Activated CD8-positive, alpha-beta memory T cell treated with anti-CD3 and anti-CD28 coated beads, Interleukin-2, amount 50 U/mL, for 48 hours (primary cell): ENCODE results near the gene ETF1.

Source experiments
- DNase-seq: peaks from one replicate; pipeline ENCODE4 v3.0.0-alpha.2; 2020

The ETF1 gene

GRCh38 chr5:138560971-138561370 lies 17.9 kb upstream of the ETF1 start:
- DNase-seq: no peak

DNA sequence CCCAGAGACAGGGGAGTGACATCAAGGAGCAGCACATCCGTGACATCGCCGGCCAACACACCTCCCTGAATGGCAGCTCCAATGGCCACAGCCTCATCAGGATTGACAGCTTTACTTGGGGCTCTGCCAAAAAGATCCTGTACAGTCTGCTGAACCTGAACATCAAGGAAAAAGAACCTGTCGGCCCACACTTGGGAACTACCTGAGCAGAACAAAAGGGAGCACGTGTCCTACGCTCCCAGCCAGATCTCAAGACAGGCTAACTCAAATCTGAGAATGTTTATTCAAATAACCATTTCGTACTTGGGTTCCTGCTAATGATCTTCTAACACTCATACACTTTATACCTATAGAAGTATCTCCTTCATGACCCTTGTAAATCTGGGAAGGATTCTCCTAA lies 16.9 kb upstream of the ETF1 start:
- DNase-seq: no peak

- no peak for DNase-seq
Observed at GRCh38 chr5:138557677-138558076, 14.6 kb upstream of the ETF1 start.

DNA sequence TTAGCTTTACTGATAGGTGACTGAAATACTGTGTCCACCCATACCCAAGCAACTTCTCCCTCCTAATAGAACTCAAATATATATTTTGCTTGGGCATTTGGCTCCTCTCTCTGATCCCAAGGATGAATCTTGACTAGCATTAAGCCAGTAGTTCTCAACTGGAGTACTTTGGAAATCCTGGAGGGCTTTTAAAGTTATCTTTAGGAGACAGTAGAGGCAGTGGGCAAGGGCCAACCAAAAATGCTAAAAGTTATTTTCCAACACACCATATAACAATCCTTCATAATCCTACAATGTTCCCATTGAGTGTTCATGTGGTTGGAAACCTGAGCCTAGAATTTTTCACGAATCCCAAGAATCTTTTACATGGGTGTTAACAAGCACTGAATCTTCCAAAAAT lies 11.1 kb upstream of the ETF1 start:
- DNase-seq: no peak

GRCh38 chr5:138553437-138554095 lies 10.5 kb upstream of the ETF1 start:
- DNase-seq: no peak

- no peak for DNase-seq
Observed at GRCh38 chr5:138552657-138553056, 9.6 kb upstream of the ETF1 start.

DNA sequence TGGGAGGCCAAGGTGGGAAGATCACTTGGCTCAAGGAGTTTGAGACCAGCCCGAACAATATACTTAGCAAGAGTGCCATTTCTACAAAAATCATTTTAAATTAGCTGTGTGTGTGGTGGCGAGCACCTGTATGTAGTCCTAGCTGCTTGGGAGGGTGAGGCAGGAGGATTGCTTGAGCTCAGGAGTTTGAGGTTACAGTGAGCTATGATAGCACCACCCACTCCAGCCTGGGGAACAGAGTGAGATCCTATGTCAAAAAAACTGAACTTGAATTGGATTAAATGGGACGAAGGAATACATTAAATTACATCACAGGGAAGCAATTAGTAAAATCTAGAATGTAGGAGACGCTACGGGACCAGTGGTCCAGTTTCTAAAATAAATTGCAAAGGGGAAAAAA lies 6.4 kb upstream of the ETF1 start:
- DNase-seq: no peak

DNA sequence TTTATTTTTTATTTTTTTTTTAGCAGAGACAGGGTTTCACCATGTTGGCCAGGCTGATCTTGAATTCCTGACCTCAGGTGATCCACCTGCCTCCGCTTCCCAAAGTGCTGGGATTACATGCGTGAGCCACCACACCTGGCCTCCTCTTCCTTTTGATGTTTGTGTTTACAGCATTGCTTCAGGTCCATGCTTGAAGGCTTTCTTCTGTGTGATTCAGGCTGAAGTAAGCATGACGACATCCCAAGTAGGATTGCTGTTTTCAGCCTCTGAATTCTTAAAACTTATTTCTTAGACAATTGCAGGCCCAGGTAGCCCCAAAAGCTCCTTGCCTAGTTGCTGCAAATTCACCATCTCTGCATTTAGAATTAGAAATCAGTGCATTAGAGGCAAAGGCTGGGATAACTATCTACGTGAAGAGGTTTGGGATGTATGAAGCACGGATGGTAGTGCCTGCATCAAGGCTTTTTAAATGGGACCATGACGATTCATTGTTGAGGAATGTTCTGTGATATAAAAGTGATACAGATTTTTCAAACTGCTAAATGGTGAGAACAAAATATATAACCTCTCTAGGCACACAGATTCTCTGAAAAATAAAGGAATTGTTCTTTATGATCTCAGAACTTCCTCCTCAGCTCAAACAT lies 3.0 kb upstream of the ETF1 start:
- no peak for DNase-seq

- no peak for DNase-seq
Observed at GRCh38 chr5:138544181-138545134, 1.4 kb upstream of the ETF1 start.

DNA sequence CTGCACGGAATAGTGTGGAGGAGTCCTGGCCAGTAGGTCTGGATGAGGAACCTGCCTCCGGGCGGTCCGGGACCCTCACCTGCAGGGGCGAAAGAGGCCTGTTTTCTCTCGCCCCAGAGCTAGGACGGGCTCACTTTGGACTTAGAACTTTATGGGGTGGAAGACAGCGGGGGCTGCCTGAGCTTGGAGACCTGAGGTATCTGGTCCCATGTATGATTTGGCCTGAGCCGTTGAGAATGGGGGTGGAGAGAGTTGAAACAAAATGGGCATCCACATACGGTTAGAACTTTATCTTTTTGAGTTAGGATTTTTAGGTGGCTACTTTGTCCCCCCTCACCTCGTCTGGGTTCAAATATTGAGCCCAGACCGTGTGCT lies 681 bp upstream of the ETF1 start:
- DNase-seq: peak; percentile 90

- no peak for DNase-seq
Observed at GRCh38 chr5:138542180-138542955, 668 bp downstream of the ETF1 start.

GRCh38 chr5:138541511-138542179 lies 1.4 kb downstream of the ETF1 start:
- DNase-seq: no peak

GRCh38 chr5:138539791-138540190 lies 3.2 kb downstream of the ETF1 start:
- no peak for DNase-seq

- no peak for DNase-seq
Observed at GRCh38 chr5:138538943-138539627, 4.0 kb downstream of the ETF1 start.

DNA sequence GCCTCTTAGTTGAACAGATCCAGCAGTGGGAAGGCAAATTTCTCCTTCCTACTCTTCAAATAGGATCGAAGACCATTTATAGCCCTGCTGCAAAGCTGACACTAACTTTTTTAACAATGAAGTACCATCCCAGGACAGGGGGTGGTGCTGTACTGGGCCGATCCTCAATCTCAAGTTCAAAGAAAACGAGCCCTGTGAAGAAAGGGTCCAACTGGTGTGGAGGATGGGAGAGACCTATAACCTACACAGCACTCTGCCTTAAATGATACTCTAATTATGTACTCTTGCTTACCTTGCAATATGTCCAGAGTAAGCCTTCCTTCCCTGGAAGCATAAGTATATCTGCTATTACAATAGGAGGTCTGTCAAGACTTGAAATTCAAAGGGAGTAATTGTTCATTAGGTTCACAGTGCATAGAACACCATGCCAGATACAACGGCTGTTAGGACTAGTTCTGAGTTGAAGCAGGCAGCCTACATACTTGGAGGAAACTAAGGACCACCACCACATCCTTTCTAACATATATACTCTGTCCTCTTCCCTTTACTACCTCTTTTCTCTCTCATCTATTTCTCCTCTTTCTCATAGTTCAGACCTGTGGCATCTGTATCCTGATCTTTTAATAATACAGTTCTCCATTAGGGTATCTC lies 6.2 kb downstream of the ETF1 start:
- DNase-seq: no peak

- no peak for DNase-seq
Observed at GRCh38 chr5:138536215-138536614, 6.8 kb downstream of the ETF1 start.

GRCh38 chr5:138533973-138534941 lies 8.8 kb downstream of the ETF1 start:
- DNase-seq: no peak

GRCh38 chr5:138529812-138530211 lies 13.2 kb downstream of the ETF1 start:
- DNase-seq: no peak

GRCh38 chr5:138528744-138529469 lies 14.1 kb downstream of the ETF1 start:
- DNase-seq: no peak
